NCI-H446 treated with DMSO at 0.1 percent for 48 hours (cell line): ENCODE measurements around the gene STK32B.

Source experiments
- DNase-seq: peaks from one replicate; lab custom pipeline; 2025; lab: John Stamatoyannopoulos, UW

The STK32B gene

GRCh38 chr4:5125321-5125720, 74.0 kb downstream of the STK32B start:
- no peak for DNase-seq

- DNase-seq = no peak
Observed at GRCh38 chr4:5126231-5126630, 75.0 kb downstream of the STK32B start.

- no peak for DNase-seq
Observed at GRCh38 chr4:5126857-5127256, 75.6 kb downstream of the STK32B start.

GRCh38 chr4:5127556-5127955, 76.3 kb downstream of the STK32B start:
- no peak for DNase-seq

- no peak for DNase-seq
Observed at GRCh38 chr4:5128569-5128968, 77.3 kb downstream of the STK32B start.

GRCh38 chr4:5133201-5133600, 81.9 kb downstream of the STK32B start:
- DNase-seq = no peak

GRCh38 chr4:5133933-5134594, 82.8 kb downstream of the STK32B start:
- no peak for DNase-seq

GRCh38 chr4:5134620-5135019, 83.3 kb downstream of the STK32B start:
- DNase-seq = no peak

- no peak for DNase-seq
Observed at GRCh38 chr4:5137226-5137625, 85.9 kb downstream of the STK32B start.

- no peak for DNase-seq
Observed at GRCh38 chr4:5137927-5138326, 86.6 kb downstream of the STK32B start.

GRCh38 chr4:5138389-5138788, 87.1 kb downstream of the STK32B start:
- DNase-seq = no peak

- DNase-seq = no peak
Observed at GRCh38 chr4:5139141-5139540, 87.9 kb downstream of the STK32B start.

GRCh38 chr4:5141802-5142201, 90.5 kb downstream of the STK32B start:
- DNase-seq = no peak

- DNase-seq = no peak
Observed at GRCh38 chr4:5142726-5143125, 91.4 kb downstream of the STK32B start.

GRCh38 chr4:5143306-5143861, 92.1 kb downstream of the STK32B start:
- DNase-seq = no peak

- DNase-seq = no peak
Observed at GRCh38 chr4:5143940-5144339, 92.7 kb downstream of the STK32B start.

- no peak for DNase-seq
Observed at GRCh38 chr4:5144384-5144783, 93.1 kb downstream of the STK32B start.

- no peak for DNase-seq
Observed at GRCh38 chr4:5146248-5146647, 95.0 kb downstream of the STK32B start.

GRCh38 chr4:5152521-5152920, 101.2 kb downstream of the STK32B start:
- no peak for DNase-seq

- no peak for DNase-seq
Observed at GRCh38 chr4:5156682-5157081, 105.4 kb downstream of the STK32B start.

- DNase-seq = no peak
Observed at GRCh38 chr4:5157791-5158770, 106.8 kb downstream of the STK32B start.

- DNase-seq = no peak
Observed at GRCh38 chr4:5158825-5159224, 107.5 kb downstream of the STK32B start.

GRCh38 chr4:5160668-5161067, 109.4 kb downstream of the STK32B start:
- no peak for DNase-seq
